Measurements from ENCODE around the gene LANCL1. TPM values are rescaled to one million over a fixed set of nuclear protein-coding genes. Genes with fewer than 3 reads are reported as not detected.

The LANCL1 gene
- total RNA-seq, 1 experiment from 2014 or later: 61.5 TPM

DNA sequence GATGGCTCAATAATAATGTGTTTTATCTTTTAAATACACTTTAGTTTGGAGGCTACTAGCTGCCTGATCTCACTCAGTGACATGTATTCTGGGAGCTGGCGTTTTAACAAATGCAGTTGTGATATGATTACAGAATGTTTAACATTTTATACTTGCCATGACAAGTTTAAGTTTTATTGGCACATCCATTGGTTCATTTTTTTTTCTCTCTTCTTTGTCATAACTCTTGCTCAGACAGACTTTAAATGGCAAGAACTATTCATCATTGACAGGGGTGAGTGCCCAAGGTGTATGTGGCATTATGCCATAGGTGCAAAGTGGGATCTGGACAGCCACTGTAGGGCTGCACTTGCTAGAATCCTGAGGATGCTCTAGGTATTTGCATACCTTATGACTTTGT is 89.5 kb downstream of the LANCL1 start (continued):
- TF ChIP-seq, protein P1, sequence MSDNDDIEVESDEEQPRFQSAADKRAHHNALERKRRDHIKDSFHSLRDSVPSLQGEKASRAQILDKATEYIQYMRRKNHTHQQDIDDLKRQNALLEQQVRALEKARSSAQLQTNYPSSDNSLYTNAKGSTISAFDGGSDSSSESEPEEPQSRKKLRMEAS (IDR thresholded peaks at IDR 0.05): no peak
- TF ChIP-seq, protein P2, sequence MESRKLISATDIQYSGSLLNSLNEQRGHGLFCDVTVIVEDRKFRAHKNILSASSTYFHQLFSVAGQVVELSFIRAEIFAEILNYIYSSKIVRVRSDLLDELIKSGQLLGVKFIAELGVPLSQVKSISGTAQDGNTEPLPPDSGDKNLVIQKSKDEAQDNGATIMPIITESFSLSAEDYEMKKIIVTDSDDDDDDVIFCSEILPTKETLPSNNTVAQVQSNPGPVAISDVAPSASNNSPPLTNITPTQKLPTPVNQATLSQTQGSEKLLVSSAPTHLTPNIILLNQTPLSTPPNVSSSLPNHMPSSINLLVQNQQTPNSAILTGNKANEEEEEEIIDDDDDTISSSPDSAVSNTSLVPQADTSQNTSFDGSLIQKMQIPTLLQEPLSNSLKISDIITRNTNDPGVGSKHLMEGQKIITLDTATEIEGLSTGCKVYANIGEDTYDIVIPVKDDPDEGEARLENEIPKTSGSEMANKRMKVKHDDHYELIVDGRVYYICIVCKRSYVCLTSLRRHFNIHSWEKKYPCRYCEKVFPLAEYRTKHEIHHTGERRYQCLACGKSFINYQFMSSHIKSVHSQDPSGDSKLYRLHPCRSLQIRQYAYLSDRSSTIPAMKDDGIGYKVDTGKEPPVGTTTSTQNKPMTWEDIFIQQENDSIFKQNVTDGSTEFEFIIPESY (IDR thresholded peaks at IDR 0.05; ENCODE audit: extremely low read depth, insufficient replicate concordance, low read length): no peak
- TF ChIP-seq EZH2phosphoT487 (IDR thresholded peaks at IDR 0.05; ENCODE audit: borderline replicate concordance) (no peak), POLR2A (IDR thresholded peaks at IDR 0.05; ENCODE audit: borderline replicate concordance, extremely low read depth, insufficient read depth, insufficient read length) (no peak)

Other genes with a start within 250 kb of the LANCL1 start
- gene MYL1, start 161.6 kb downstream of the LANCL1 start, total RNA-seq (2021; ENCODE audit: unreplicated experiment): not detected
- gene CPS1, start 79.8 kb upstream of the LANCL1 start, total RNA-seq (2021; ENCODE audit: unreplicated experiment): 37.5 TPM